Fibroblast of mammary gland (primary cell): ENCODE results near the gene ECT2.
"Not testable (repeated sequence)": the region's sequence is repeated elsewhere in the genome, so short reads cannot be mapped to it uniquely, and the experiment has no call there.

Experiments
- DNase-seq: peaks from one replicate; pipeline ENCODE4 v3.0.0-alpha.2; 2010; ENCODE audit warnings: low read depth
- H3K4me3 ChIP-seq: 2 replicates; pipeline ENCODE4 v1.5.1; 2011; ENCODE audit warnings: low read depth, mild to moderate bottlenecking, low read length, moderate library complexity; ENCODE audit not compliant: control insufficient read depth
- TF ChIP-seq, protein P1 (sequence below): conservative IDR thresholded peaks from 2 replicates; pipeline ENCODE4 v1.5.1; 2011; ENCODE audit warnings: low read depth, low read length, inconsistent platforms; ENCODE audit not compliant: control insufficient read depth, insufficient read depth

ECT2 gene

DNA sequence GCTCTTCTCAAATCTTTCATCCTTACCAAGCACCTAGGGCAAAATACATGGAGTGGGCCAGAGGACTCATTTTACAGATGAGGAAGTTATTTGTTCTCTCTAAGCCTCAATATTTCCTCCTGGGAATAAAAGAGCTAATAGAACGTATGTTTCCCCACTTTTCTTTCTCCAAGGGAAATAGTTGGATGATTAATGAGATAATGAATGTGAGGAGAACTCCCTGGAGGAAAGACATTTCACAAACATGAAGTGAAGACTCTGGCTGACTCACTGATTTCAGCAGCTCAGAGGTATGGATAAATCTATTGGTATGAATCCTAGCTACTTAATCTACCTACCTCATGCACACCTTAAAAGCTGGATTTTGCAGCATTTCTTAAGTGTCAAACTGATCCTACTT, 98.4 kb downstream of the ECT2 start:
- TF ChIP-seq, protein P1, sequence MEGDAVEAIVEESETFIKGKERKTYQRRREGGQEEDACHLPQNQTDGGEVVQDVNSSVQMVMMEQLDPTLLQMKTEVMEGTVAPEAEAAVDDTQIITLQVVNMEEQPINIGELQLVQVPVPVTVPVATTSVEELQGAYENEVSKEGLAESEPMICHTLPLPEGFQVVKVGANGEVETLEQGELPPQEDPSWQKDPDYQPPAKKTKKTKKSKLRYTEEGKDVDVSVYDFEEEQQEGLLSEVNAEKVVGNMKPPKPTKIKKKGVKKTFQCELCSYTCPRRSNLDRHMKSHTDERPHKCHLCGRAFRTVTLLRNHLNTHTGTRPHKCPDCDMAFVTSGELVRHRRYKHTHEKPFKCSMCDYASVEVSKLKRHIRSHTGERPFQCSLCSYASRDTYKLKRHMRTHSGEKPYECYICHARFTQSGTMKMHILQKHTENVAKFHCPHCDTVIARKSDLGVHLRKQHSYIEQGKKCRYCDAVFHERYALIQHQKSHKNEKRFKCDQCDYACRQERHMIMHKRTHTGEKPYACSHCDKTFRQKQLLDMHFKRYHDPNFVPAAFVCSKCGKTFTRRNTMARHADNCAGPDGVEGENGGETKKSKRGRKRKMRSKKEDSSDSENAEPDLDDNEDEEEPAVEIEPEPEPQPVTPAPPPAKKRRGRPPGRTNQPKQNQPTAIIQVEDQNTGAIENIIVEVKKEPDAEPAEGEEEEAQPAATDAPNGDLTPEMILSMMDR: no peak
- peak; percentile 93 for DNase-seq
- H3K4me3 ChIP-seq: no peak overlapping the region

DNA sequence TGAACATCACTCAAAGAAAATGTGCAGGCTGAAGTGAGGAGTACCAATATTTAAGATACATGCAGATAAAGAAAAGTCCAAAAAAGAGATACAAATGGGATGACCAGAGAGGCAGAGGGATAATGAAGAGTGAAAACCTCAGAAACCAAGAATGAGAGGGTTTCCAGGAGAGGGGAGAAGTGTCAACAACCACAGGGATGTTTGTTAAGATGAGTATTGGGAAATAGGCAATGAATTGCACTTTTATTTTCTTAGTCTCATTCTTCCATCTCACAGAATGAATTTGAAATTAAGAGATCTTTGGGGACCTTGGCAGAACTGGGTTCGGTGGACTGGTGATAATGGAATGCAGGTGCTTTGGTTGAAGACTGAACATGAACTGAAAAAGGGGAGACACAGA, 102.5 kb downstream of the ECT2 start:
- TF ChIP-seq, protein P1: no peak
- H3K4me3 ChIP-seq: no peak overlapping the region
- no peak for DNase-seq

DNA sequence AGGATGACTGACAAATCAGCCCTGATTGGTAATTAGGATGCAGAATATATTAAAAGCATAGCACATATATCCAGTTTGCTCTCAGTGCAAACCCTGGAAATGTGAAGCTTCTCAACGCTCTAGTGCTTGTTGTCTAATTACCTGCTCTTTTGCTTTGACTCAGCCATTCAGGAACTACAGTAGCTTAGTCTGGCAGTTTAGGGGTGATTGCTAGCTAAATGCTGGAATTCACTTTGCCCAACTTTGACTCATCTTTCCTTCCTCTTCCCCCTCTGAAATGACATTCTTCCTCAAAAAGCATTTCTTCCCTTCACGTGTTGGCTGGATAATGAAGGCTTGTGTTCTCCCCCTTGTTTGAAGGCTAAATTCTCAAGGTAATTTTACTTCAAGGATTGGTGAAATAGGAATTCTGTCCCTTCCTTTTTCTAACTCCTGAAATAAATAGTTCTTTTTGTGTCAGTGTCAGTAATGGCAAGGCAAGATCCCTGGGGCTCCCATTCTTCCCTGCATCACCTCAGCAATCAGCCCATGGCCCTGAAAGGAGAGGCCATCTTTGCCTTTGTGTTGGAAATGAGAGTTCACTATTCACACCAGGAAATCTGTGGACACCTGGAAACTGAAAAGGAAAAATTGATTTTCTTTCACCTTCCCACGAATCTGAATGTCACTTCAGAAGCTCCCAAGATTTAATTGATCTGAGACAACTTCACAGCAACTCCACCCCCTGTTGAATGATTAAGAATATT, 103.6 kb downstream of the ECT2 start:
- TF ChIP-seq, protein P1: no peak
- DNase-seq: no peak
- no peak overlapping the region for H3K4me3 ChIP-seq

DNA sequence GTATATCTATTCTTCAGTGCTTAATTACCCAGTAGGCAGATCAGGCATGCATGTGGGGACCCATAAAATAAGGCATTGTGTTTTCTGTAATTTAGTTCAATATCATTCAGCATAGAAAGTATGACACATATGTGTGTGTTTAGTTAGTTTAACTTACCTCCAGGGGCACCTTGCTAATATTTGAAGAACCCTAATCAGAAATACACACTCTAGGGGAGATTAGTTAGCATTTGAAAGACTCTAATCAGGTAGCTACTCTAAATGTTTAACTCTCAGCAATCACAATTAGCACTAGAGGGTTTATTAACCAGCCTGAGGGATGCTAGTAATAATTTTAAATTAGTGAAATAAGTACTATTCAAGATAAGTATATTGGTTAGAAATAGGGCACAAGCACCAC, 104.5 kb downstream of the ECT2 start:
- TF ChIP-seq, protein P1: no peak
- H3K4me3 ChIP-seq: no peak overlapping the region
- DNase-seq: no peak

DNA sequence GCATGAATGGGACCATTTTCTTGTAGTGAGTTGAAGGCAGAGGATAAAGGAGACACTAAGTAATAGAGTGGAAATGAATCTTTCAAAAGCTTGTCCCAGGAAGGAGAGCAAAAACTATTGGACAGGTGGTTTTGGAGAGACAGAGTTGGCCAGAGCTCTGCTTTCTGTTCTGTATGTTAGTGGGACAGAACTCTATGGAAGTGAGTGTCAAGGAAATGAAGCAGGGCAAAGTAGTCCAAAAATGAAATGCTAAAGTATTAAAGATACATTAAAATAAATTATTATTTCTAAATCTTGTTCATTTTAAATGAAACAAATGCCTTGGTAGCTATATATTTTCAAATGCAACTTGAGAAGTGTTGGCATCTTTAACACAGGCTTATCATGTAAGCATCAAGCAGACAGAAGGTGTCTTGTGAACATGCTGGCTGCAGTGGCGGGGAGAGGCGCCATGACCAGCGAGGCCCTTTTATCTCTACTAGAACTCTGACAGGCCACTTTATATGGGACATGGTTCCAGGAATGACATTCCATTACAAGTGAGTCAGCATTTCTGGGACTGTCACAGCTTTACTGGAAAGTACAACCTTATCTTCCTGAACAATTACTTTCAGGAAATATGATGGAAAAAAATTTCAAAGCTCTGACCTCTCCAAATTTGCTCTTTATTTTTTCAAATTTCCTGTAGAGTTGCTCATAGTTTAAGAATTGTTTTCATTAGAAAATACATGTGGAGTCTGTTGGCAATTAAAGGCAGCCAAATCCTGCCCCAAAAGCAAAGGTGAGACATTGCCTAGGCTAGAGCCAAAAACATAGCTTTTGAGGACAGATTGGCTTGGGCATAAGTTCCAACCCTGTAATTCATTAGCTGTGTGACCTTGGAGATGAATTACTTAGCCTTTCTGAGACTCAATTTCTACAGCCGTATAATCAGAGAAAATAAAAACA, 106.5 kb downstream of the ECT2 start:
- no peak overlapping the region for H3K4me3 ChIP-seq
- DNase-seq: no peak
- TF ChIP-seq, protein P1: no peak

DNA sequence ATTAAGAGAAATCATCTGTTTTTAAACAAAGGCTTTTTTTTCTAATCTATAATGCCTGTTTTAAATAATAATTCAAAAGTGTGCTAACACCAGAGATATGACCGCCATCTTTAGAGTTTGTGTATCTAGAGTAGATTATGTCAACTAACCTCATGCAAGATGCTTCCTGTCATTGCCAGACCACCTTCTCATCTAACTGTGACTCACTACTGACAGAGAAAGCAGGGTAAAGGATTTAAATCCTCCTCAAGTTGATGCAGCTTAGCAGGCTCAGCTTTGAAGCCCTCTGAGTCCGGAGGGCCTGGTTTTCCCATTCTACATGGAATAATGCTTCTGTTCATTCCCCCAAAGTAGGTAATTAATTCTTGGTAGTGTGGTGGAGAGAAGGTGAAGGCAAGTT, 108.5 kb downstream of the ECT2 start:
- no peak overlapping the region for H3K4me3 ChIP-seq
- DNase-seq: peak; percentile 6
- TF ChIP-seq, protein P1: no peak

DNA sequence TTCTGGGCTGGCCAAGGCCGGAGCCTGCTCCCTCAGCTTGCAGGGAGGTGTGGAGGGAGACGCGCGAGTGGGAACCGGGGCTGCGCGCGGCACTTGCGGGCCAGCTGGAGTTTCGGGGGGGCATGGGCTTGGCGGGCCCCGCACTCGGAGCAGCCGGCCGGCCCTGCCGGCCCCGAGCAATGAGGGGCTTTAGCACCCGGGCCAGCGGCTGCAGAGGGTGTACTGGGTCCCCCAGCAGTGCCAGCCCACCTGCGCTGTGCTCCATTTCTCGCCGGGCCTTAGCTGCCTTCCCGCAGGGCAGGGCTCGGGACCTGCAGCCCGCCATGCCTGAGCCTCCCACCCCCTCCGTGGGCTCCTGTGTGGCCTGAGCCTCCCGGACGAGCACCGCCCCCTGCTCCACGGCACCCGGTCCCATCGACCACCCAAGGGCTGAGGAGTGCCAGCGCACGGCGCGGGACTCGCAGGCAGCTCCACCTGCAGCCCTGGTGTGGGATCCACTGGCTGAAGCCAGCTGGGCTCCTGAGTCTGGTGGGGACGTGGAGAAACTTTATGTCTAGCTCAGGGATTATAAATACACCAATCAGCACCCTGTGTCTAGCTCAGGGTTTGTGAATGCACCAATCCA, 116.3 kb downstream of the ECT2 start:
- not testable (repeated sequence) for H3K4me3 ChIP-seq, DNase-seq
